HL-60 (cell line): Measurements from ENCODE around the gene CCND2.

ENCODE experiments used
- DNase-seq, 2 experiments: peaks; one replicate each; pipeline ENCODE4 v3.0.0-alpha.2; 2010 to 2020; ENCODE audit warnings: low read depth in 1 of 2, low spot score in 1 of 2
- H3K27ac ChIP-seq: fragments of 250-450 bp; sonication (Bioruptor Pico); replicated peaks from 2 replicates; pipeline ENCODE4 v1.5.1; 2020; ENCODE audit warnings: mild to moderate bottlenecking, moderate library complexity
- H3K27me3 ChIP-seq: fragments of 250-450 bp; sonication (Bioruptor Pico); 2 replicates; pipeline ENCODE4 v1.5.1; 2021; ENCODE audit warnings: mild to moderate bottlenecking, moderate library complexity; ENCODE audit not compliant: insufficient read depth, poor library complexity, severe bottlenecking
- H3K4me3 ChIP-seq: replicated peaks from 2 replicates; pipeline ENCODE4 v1.5.1; 2011; ENCODE audit warnings: mild to moderate bottlenecking, control low read depth, low read length; ENCODE audit not compliant: insufficient read depth
- GABPA ChIP-seq: IDR thresholded peaks from 2 replicates; pipeline ENCODE4 v1.6.1; 2012; ENCODE audit warnings: low read depth
- POLR2AphosphoS5 ChIP-seq: IDR thresholded peaks from 2 replicates; pipeline ENCODE4 v1.6.1; 2012; ENCODE audit warnings: low read depth
- SPI1 ChIP-seq: IDR thresholded peaks from 2 replicates; pipeline ENCODE4 v1.6.1; 2012; ENCODE audit warnings: low read depth, mild to moderate bottlenecking, borderline replicate concordance
- TF ChIP-seq, protein P1 (sequence below): IDR thresholded peaks from one replicate; pipeline ENCODE4 v1.5.1; 2011; ENCODE audit warnings: low read length, control low read depth, inconsistent platforms; ENCODE audit not compliant: insufficient read depth
- TF ChIP-seq, protein P2 (sequence below): IDR thresholded peaks from 2 replicates; pipeline ENCODE4 v1.6.1; 2012; ENCODE audit warnings: low read depth; ENCODE audit not compliant: insufficient replicate concordance

CCND2 gene

DNA sequence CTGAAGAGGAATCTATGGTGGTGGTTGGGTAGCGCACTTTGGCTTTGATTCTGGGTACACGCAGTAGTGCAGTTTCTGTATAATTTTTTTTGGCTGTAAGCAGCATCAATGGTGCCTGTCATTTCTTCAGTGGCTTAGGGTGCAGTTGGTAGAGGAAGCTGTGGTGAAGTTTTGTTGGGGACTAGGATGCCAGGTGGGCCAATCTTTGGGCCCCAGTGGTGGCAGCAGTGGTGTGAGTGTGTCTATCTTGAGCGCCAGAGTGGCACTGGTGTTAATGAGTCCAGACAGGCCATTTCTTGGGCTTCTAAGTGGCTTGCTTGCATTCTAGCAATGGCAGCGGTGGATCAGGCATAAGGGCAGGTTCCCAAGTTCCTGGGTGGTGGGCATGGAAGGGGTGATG, 33.8 kb upstream of the CCND2 start:
- no peak overlapping the region for H3K4me3 ChIP-seq
- no peak overlapping the region for H3K27ac ChIP-seq
- H3K27me3 ChIP-seq = no peaks in the 10 kb centered on the region
- no peak for DNase-seq
- TF ChIP-seq, protein P1, sequence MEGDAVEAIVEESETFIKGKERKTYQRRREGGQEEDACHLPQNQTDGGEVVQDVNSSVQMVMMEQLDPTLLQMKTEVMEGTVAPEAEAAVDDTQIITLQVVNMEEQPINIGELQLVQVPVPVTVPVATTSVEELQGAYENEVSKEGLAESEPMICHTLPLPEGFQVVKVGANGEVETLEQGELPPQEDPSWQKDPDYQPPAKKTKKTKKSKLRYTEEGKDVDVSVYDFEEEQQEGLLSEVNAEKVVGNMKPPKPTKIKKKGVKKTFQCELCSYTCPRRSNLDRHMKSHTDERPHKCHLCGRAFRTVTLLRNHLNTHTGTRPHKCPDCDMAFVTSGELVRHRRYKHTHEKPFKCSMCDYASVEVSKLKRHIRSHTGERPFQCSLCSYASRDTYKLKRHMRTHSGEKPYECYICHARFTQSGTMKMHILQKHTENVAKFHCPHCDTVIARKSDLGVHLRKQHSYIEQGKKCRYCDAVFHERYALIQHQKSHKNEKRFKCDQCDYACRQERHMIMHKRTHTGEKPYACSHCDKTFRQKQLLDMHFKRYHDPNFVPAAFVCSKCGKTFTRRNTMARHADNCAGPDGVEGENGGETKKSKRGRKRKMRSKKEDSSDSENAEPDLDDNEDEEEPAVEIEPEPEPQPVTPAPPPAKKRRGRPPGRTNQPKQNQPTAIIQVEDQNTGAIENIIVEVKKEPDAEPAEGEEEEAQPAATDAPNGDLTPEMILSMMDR = no peak
- TF ChIP-seq, protein P2, sequence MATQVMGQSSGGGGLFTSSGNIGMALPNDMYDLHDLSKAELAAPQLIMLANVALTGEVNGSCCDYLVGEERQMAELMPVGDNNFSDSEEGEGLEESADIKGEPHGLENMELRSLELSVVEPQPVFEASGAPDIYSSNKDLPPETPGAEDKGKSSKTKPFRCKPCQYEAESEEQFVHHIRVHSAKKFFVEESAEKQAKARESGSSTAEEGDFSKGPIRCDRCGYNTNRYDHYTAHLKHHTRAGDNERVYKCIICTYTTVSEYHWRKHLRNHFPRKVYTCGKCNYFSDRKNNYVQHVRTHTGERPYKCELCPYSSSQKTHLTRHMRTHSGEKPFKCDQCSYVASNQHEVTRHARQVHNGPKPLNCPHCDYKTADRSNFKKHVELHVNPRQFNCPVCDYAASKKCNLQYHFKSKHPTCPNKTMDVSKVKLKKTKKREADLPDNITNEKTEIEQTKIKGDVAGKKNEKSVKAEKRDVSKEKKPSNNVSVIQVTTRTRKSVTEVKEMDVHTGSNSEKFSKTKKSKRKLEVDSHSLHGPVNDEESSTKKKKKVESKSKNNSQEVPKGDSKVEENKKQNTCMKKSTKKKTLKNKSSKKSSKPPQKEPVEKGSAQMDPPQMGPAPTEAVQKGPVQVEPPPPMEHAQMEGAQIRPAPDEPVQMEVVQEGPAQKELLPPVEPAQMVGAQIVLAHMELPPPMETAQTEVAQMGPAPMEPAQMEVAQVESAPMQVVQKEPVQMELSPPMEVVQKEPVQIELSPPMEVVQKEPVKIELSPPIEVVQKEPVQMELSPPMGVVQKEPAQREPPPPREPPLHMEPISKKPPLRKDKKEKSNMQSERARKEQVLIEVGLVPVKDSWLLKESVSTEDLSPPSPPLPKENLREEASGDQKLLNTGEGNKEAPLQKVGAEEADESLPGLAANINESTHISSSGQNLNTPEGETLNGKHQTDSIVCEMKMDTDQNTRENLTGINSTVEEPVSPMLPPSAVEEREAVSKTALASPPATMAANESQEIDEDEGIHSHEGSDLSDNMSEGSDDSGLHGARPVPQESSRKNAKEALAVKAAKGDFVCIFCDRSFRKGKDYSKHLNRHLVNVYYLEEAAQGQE = no peak
- no peak for TF ChIP-seq SPI1
- TF ChIP-seq GABPA = no peak
- TF ChIP-seq POLR2AphosphoS5 = no peak

DNA sequence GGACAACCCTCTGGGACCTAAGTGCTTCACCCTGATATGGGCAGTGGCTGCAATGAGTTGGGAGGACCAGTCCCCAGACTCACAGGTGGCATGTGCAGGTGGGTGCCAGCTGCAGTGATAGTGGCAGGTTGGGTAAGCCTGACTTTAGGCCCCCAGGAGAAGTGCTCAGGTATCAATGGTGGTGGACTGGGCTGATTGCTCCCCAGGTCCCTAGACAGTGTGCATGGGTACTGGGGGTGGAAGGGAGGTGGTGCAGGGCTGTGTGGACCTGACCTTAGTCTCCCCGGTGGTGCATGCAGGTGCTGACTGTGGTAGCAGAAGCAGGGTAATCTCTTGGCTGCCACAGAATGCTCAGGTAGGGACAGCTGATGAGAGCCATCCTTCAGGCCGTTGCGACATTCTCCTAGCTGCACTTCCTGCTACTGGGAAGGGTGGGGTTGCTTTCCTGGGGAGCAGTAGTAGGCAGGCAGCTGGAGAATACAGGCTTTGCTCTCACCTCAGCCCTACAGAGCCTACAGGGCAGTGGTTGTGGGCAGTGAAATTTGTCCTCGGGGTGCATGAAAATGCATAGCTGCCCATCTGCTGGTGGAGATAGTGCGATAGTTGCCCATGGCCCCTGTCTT, 33.3 kb upstream of the CCND2 start:
- TF ChIP-seq POLR2AphosphoS5 (no peak), GABPA (no peak), SPI1 (no peak)
- TF ChIP-seq, protein P2 = no peak
- TF ChIP-seq, protein P1 = no peak

DNA sequence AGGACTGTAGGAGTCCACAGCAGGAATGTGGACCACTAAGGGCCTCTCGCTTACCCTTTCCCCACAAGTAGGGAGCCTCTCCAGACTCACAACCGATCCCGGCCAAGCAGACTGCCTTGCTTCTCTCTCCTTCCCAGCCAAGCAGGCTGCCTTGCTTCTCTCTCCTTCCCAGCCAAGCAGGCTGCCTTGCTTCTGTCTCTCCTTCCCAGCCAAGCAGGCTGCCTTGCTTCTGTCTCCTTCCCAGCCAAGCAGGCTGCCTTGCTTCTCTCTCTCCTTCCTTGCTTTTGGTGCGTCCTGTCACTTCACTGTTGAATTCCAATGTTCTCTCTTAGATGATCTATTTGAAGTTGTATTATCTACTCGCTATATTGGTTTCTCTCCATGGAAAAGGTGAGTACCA, 32.6 kb upstream of the CCND2 start:
- no peaks in the 10 kb centered on the region for H3K27me3 ChIP-seq
- TF ChIP-seq, protein P2 = no peak
- TF ChIP-seq, protein P1 = no peak
- TF ChIP-seq GABPA (no peak), SPI1 (no peak), POLR2AphosphoS5 (no peak)
- no peak overlapping the region for H3K27ac ChIP-seq
- no peak for DNase-seq
- H3K4me3 ChIP-seq = no peak overlapping the region

More for the DNA sequence above, 33.3 kb upstream of the CCND2 start:
- Histone ChIP-seq H3K27ac (no peak overlapping the region), H3K27me3 (no peaks in the 10 kb centered on the region), H3K4me3 (no peak overlapping the region)
- DNase-seq = peak; percentile 17 to 43
